Neuronal stem cell (in vitro differentiated cells): ENCODE measurements around the gene NRGN.

Source experiments
- DNase-seq: peaks from one replicate; pipeline ENCODE4 v3.0.0-alpha.2; 2013; ENCODE audit warnings: low spot score
- H2AFZ ChIP-seq: one replicate; pipeline ENCODE4 v1.6.1; 2013; ENCODE audit warnings: mild to moderate bottlenecking, low read length, inconsistent platforms
- H2AK5ac ChIP-seq: 2 replicates; pipeline ENCODE4 v1.6.1; 2013; ENCODE audit warnings: low read depth, mild to moderate bottlenecking, inconsistent platforms, low read length, moderate library complexity, mixed read lengths
- H2BK120ac ChIP-seq: 2 replicates; pipeline ENCODE4 v1.6.1; 2013; ENCODE audit warnings: low read depth, mild to moderate bottlenecking, inconsistent platforms, low read length, moderate library complexity, mixed read lengths
- H2BK12ac ChIP-seq: one replicate; pipeline ENCODE4 v1.6.1; 2013; ENCODE audit warnings: low read length, inconsistent platforms
- H2BK15ac ChIP-seq: 2 replicates; pipeline ENCODE4 v1.6.1; 2013; ENCODE audit warnings: mild to moderate bottlenecking, low read length, inconsistent platforms, mixed read lengths
- H2BK5ac ChIP-seq: one replicate; pipeline ENCODE4 v1.6.1; 2013; ENCODE audit warnings: inconsistent platforms, mild to moderate bottlenecking, low read length, moderate library complexity
- H3K14ac ChIP-seq: one replicate; pipeline ENCODE4 v1.6.1; 2013; ENCODE audit warnings: low read length, inconsistent platforms
- H3K18ac ChIP-seq: 2 replicates; pipeline ENCODE4 v1.6.1; 2013; ENCODE audit warnings: low read length, inconsistent platforms
- H3K23ac ChIP-seq: 2 replicates; pipeline ENCODE4 v1.6.1; 2013; ENCODE audit warnings: low read depth, mild to moderate bottlenecking, mixed read lengths, low read length, inconsistent platforms; ENCODE audit not compliant: poor library complexity
- H3K27ac ChIP-seq: replicated peaks from 3 replicates; pipeline ENCODE4 v1.5.1; 2013; ENCODE audit warnings: low read length, inconsistent platforms
- H3K27me3 ChIP-seq, 3 experiments: 2 replicates each; pipeline ENCODE4 v1.6.1; 2013; ENCODE audit warnings: low read length in 3 of 3, mild to moderate bottlenecking in 2 of 3, inconsistent platforms in 1 of 3, low read depth in 1 of 3, mixed read lengths in 1 of 3, moderate library complexity in 1 of 3; ENCODE audit not compliant: control insufficient read depth in 3 of 3, insufficient read depth in 3 of 3
- H3K36me3 ChIP-seq, 2 donors: replicated peaks in 1 of 2; 2 replicates each; pipeline ENCODE4 v1.6.1; 2013; ENCODE audit warnings: low read length in 2 of 2; ENCODE audit not compliant: control insufficient read depth in 2 of 2, insufficient read depth in 2 of 2
- H3K4ac ChIP-seq: 2 replicates; pipeline ENCODE4 v1.6.1; 2013; ENCODE audit warnings: inconsistent platforms, mild to moderate bottlenecking, low read length, moderate library complexity
- H3K4me1 ChIP-seq, 2 donors: 1 replicate in 1 of 2; 2 replicates in 1 of 2; pipeline ENCODE4 v1.6.1; 2013; ENCODE audit warnings: low read length in 2 of 2, low read depth in 1 of 2; ENCODE audit not compliant: control insufficient read depth in 2 of 2, insufficient read depth in 1 of 2
- H3K4me2 ChIP-seq: one replicate; pipeline ENCODE4 v1.6.1; 2013; ENCODE audit warnings: mild to moderate bottlenecking, low read length, inconsistent platforms; ENCODE audit not compliant: insufficient read depth, poor library complexity, severe bottlenecking
- H3K4me3 ChIP-seq, 2 donors: 2 replicates each; pipeline ENCODE4 v1.5.1; 2013; ENCODE audit warnings: low read length in 2 of 2, mild to moderate bottlenecking in 2 of 2, inconsistent platforms in 1 of 2, moderate library complexity in 1 of 2
- H3K79me1 ChIP-seq: one replicate; pipeline ENCODE4 v1.6.1; 2013; ENCODE audit warnings: low read depth, mild to moderate bottlenecking, inconsistent platforms, low read length, moderate library complexity
- H3K9ac ChIP-seq: one replicate; pipeline ENCODE4 v1.6.1; 2013; ENCODE audit warnings: mild to moderate bottlenecking, low read depth, low read length, inconsistent platforms; ENCODE audit not compliant: poor library complexity
- H3K9me3 ChIP-seq, 2 donors: replicated peaks in 1 of 2; 2 replicates each; pipeline versions ENCODE3 to v1.6.1; 2013; ENCODE audit warnings: low read length in 2 of 2, mild to moderate bottlenecking in 2 of 2, inconsistent platforms in 1 of 2, low read depth in 1 of 2, mixed read lengths in 1 of 2, moderate library complexity in 1 of 2; ENCODE audit not compliant: control insufficient read depth in 2 of 2, insufficient read depth in 1 of 2
- H4K8ac ChIP-seq: one replicate; pipeline ENCODE4 v1.6.1; 2013; ENCODE audit warnings: low read depth, mild to moderate bottlenecking, inconsistent platforms, low read length, moderate library complexity
- H4K91ac ChIP-seq: one replicate; pipeline ENCODE4 v1.6.1; 2013; ENCODE audit warnings: low read length, low read depth, mild to moderate bottlenecking, inconsistent platforms; ENCODE audit not compliant: poor library complexity
- WGBS, 2 donors: extraction: QIAGEN DNeasy Blood & Tissue Kit; methylation state at CpG; one replicate each; pipeline ENCODE4 v1.1.7; 2013; ENCODE audit warnings: missing lambda C conversion rate in 2 of 2, mixed read lengths in 1 of 2; ENCODE audit not compliant: insufficient read length in 2 of 2, insufficient replicate concordance in 1 of 2; ENCODE audit errors: extremely low coverage in 2 of 2; 5-methylcytosine and 5-hydroxymethylcytosine counted together

Gene NRGN

GRCh38 chr11:124763156-124763947, 23.6 kb downstream of the NRGN start:
- H4K8ac ChIP-seq = no peak overlapping the region
- no peak overlapping the region for H2BK5ac ChIP-seq
- H3K4me2 ChIP-seq = peak overlapping the region; percentile 85
- no CpG with 5 or more reads among the region's 21 CpGs for WGBS, 2 donors
- H3K14ac ChIP-seq = no peak overlapping the region
- no peak overlapping the region for H3K27ac ChIP-seq
- H4K91ac ChIP-seq = no peak overlapping the region
- H2AFZ ChIP-seq = no peak overlapping the region
- peak; percentile 85 for DNase-seq
- peaks cover 0 to 46% (median 38%) of the 10 kb centered on the region in 3 experiments for H3K27me3 ChIP-seq
- H2BK15ac ChIP-seq = no peak overlapping the region
- peak overlapping the region; percentile 84 for H2BK120ac ChIP-seq
- H3K4ac ChIP-seq = no peak overlapping the region
- peak overlapping the region; percentile 80 for H2AK5ac ChIP-seq
- H3K18ac ChIP-seq = peak overlapping the region; percentile 89
- peak overlapping the region in 1 of 2 donors; percentile 74 for H3K4me3 ChIP-seq
- H3K23ac ChIP-seq = no peak overlapping the region
- no peaks in the 10 kb centered on the region for H3K79me1 ChIP-seq
- peaks cover 5 to 8% of the 10 kb centered on the region in 2 donors for H3K9me3 ChIP-seq
- peaks cover 5 to 55% of the 10 kb centered on the region in 2 donors for H3K36me3 ChIP-seq
- peak overlapping the region; percentile 66 for H3K9ac ChIP-seq
- no peak overlapping the region for H2BK12ac ChIP-seq
- H3K4me1 ChIP-seq = peaks cover 0 to 23% of the 10 kb centered on the region in 2 donors

DNA sequence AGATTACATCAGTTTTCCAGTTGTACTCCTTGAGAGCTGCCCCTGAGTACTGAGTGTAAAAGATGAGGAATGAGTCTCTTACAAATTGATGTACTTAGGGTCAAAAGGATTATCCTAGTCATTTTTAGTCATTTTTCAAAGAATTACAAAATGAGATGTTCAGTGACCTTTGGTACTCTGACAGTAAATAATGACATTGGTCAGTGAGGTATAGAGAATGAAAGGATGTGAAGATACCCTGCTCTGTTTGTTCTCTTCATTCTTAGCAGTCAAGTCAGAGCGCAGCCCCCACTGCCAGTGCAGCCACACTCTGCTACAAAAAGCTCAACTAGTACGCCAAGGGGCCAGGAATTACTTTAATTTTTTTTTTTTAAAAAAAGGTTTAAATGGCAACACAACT, 26.4 kb downstream of the NRGN start:
- Histone ChIP-seq H4K8ac (no peak overlapping the region), H3K36me3 (peaks cover 12 to 83% of the 10 kb centered on the region in 2 donors), H3K4me1 (peaks cover 0 to 11% of the 10 kb centered on the region in 2 donors), H3K4me3 (no peak overlapping the region), H3K4me2 (no peak overlapping the region), H3K9me3 (peaks cover 0 to 3% of the 10 kb centered on the region in 2 donors), H2BK120ac (no peak overlapping the region), H2BK5ac (no peak overlapping the region), H2BK12ac (no peak overlapping the region), H3K4ac (no peak overlapping the region), H2BK15ac (no peak overlapping the region), H3K27me3 (peaks cover 0 to 18% (median 12%) of the 10 kb centered on the region in 3 experiments), H3K23ac (no peak overlapping the region), H3K18ac (no peak overlapping the region), H2AFZ (no peak overlapping the region), H2AK5ac (no peak overlapping the region), H3K27ac (no peak overlapping the region), H3K79me1 (no peaks in the 10 kb centered on the region), H3K9ac (no peak overlapping the region), H4K91ac (no peak overlapping the region), H3K14ac (no peak overlapping the region)
- DNase-seq = no peak
- WGBS, 2 donors = no CpG with 5 or more reads among the region's 2 CpGs

GRCh38 chr11:124768914-124769313, 29.2 kb downstream of the NRGN start:
- Histone ChIP-seq H3K4me1 (no peaks in the 10 kb centered on the region), H2BK15ac (no peak overlapping the region)

More at GRCh38 chr11:124768914-124769313, 29.2 kb downstream of the NRGN start:
- Histone ChIP-seq H3K4me3 (no peak overlapping the region), H3K27me3 (no peaks in the 10 kb centered on the region), H3K23ac (no peak overlapping the region), H2BK5ac (no peak overlapping the region), H3K4ac (no peak overlapping the region), H3K4me2 (no peak overlapping the region), H3K9me3 (no peaks in the 10 kb centered on the region), H3K36me3 (peaks cover 16 to 100% of the 10 kb centered on the region in 2 donors), H3K9ac (no peak overlapping the region), H3K14ac (no peak overlapping the region), H4K91ac (no peak overlapping the region), H2AK5ac (no peak overlapping the region), H4K8ac (no peak overlapping the region), H3K27ac (no peak overlapping the region), H3K18ac (no peak overlapping the region), H3K79me1 (no peaks in the 10 kb centered on the region), H2BK12ac (no peak overlapping the region), H2BK120ac (no peak overlapping the region), H2AFZ (no peak overlapping the region)
- 100% methylated on average over 1 of the region's 8 CpGs; no CpG with 5 or more reads in 1 of the 2 donors for WGBS, 2 donors
- no peak for DNase-seq
